Activated CD4-positive, alpha-beta T cell treated with anti-CD3 and anti-CD28 coated beads for 36 hours (primary cell): ENCODE measurements around the gene PTPRH. TPM values are rescaled to one million over a fixed set of nuclear protein-coding genes. Genes with fewer than 3 reads are reported as not detected.
"Not testable (repeated sequence)": the region's sequence is repeated elsewhere in the genome, so short reads cannot be mapped to it uniquely, and the experiment has no call there.

Source experiments
- ATAC-seq: fragments of 200-7000 bp; cut with Tn5 transposase; one replicate; pipeline ENCODE4 v1.10.0; 2021; ENCODE audit warnings: mild to moderate bottlenecking, moderate library complexity
- CTCF ChIA-PET: fragments of 350-600 bp; sonication (Branson Sonifier 250); formaldehyde crosslinking; loops from one replicate; lab custom pipeline; 2021; ENCODE audit warnings: antibody characterized with exemption; lab: Charles Lee
- POLR2A ChIA-PET: fragments of 350-600 bp; sonication (Branson Sonifier 250); formaldehyde crosslinking; loops from one replicate; lab custom pipeline; 2021; ENCODE audit warnings: antibody characterized with exemption, inconsistent platforms; lab: Charles Lee
- DNase-seq: peaks from one replicate; pipeline ENCODE4 v3.0.0-alpha.2; 2020
- H3K27ac Mint-ChIP-seq: one replicate; pipeline ENCODE4 v1.8.0; 2021; ENCODE audit warnings: mixed read lengths
- H3K27me3 Mint-ChIP-seq: one replicate; pipeline ENCODE4 v1.8.0; 2021; ENCODE audit warnings: mixed read lengths
- H3K36me3 Mint-ChIP-seq: one replicate; pipeline ENCODE4 v1.8.0; 2021; ENCODE audit warnings: low read depth, mixed read lengths
- H3K4me1 Mint-ChIP-seq: one replicate; pipeline ENCODE4 v1.8.0; 2021; ENCODE audit warnings: mixed read lengths
- H3K4me3 Mint-ChIP-seq: one replicate; pipeline ENCODE4 v1.8.0; 2021; ENCODE audit warnings: mild to moderate bottlenecking, moderate library complexity, mixed read lengths
- H3K9me3 Mint-ChIP-seq: one replicate; pipeline ENCODE4 v1.8.0; 2021; ENCODE audit warnings: low read depth, mixed read lengths
- intact Hi-C, 2 experiments: fragments of 100-400 bp; cut with DNase I in 1 of 2; cut with micrococcal nuclease in 1 of 2; formaldehyde crosslinking; loops; one replicate each; pipeline versions ENCODE4 v1.14.2 to v1.15.1; 2022 to 2024; cut with DNase I, micrococcal nuclease
- total RNA-seq, 2 experiments: library from RNA; stranded (reverse); gene quantifications; one replicate each; pipeline ENCODE4 v1.2.3, GENCODE V29; 2021

Gene PTPRH
- total RNA-seq, 2 experiments from 2014 or later = not detected

GRCh38 chr19:55230329-55230728 lies 21.0 kb upstream of the PTPRH start:
- CTCF ChIA-PET = no interaction called here
- POLR2A ChIA-PET = interaction anchor here (0.7 kb wide), 1 partner anchor 25 kb away, joined by 3 read pairs; no protein-coding TSS in a partner anchor
- Mint-ChIP-seq H3K9me3 (no peaks in the 10 kb centered on the region), H3K27ac (no peak overlapping the region), H3K4me1 (no peaks in the 10 kb centered on the region), H3K27me3 (no peaks in the 10 kb centered on the region), H3K4me3 (no peak overlapping the region), H3K36me3 (peaks cover 49% of the 10 kb centered on the region)
- DNase-seq = no peak
- intact Hi-C loops = no loop called here
- no peak for ATAC-seq

DNA sequence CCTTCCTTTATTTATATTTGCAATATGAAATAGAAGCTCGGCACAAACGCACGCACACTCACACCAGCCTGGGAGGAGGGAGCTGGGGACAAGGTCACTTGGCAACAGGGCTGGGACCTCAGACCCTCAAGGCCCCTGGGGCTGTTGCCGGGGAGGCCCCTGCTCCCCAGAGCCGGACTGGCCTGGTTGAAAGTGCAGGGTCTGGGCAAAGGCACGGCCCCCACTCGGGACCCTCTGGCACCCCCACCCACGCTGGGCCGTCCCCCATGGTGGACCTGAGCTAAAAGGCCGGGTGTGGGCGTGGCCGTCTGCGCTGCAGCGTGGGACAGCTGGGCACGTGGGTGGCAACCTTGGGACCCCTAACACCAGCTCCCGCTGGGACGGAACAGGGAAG lies 20.5 kb upstream of the PTPRH start:
- POLR2A ChIA-PET = interaction anchor here (0.7 kb wide), 1 partner anchor 25 kb away, joined by 3 read pairs; no protein-coding TSS in a partner anchor
- Mint-ChIP-seq H3K36me3 (peaks cover 44% of the 10 kb centered on the region), H3K4me3 (no peak overlapping the region), H3K27me3 (no peaks in the 10 kb centered on the region), H3K27ac (no peak overlapping the region), H3K4me1 (no peaks in the 10 kb centered on the region), H3K9me3 (no peaks in the 10 kb centered on the region)
- CTCF ChIA-PET = no interaction called here
- intact Hi-C loops = no loop called here
- ATAC-seq = no peak
- DNase-seq = no peak

DNA sequence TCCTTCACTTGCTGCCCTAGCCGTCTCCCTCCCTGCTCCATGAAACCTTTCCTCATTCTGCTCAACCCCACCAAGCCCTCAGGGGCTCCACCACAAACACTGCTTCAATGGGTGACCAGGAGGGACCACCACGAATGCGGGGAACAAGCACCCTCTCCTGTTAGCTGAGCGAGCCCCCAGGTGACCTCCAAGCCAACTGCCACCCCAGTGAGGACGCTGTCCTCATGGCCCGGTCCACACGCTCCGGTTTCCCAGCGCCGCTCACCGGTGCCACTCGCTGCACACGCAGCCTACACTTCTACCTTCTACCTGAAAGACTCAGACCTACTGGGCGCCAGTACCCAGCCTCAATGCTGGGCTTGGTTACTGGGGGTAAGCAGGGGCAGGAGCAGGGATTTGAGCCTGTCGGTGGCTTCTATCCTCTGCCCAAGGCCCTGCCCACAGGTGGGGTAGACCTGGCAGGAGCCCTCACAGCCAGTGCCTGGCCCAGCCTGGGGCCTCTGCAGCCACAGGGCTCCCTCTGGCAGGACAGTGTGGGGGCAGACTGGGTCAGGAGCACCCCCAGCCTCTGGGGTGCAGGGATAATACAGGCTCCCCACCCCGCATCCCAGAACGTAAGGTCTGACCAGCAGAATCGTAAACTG lies 20.0 kb upstream of the PTPRH start:
- H3K4me1 Mint-ChIP-seq = no peaks in the 10 kb centered on the region
- DNase-seq = no peak
- ATAC-seq = no peak
- H3K4me3 Mint-ChIP-seq = no peak overlapping the region
- no peak overlapping the region for H3K27ac Mint-ChIP-seq
- POLR2A ChIA-PET = interaction anchor here (0.7 kb wide), 1 partner anchor 26 kb away, joined by 3 read pairs; no protein-coding TSS in a partner anchor
- H3K36me3 Mint-ChIP-seq = peaks cover 41% of the 10 kb centered on the region
- intact Hi-C loops = no loop called here
- no peaks in the 10 kb centered on the region for H3K27me3 Mint-ChIP-seq
- CTCF ChIA-PET = interaction anchor here (0.5 kb wide), 1 partner anchor 15 kb away, joined by 3 read pairs; no protein-coding TSS in a partner anchor
- H3K9me3 Mint-ChIP-seq = no peaks in the 10 kb centered on the region

DNA sequence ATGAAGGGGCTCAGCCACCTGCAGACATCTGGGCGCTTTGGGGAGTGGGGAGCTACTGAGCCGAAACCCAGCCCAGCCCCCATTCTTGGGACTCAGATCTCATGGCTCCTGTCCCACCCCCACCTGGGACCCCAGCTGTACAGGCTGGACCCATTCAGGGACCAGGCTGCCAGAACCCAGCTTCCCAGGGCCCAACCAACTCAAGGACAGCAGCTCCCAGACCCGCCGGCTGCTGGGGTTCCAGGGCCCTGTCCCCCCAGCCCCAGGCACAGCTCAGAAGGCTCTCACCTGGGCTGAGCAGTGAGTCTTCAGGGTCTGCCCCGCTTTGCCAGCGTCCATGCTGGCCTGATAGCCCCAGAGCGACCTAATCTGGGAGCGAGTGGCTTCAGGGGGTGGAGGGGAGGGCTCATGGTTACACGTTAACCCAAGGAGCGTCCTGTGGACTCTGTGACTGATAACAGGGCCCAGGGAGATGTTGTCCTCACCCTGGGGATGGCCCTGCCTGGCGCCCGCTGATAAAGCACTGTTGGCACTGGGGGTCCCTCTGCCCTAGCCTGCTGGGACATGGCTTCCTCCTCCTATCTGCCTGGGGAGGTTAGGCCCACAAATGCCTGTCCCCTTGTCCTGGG lies 19.2 kb upstream of the PTPRH start, which contains the start of gene TMEM86B:
Gene TMEM86B, minus strand, starts transcription at position 361 of the 629 bp plus-strand sequence. Its CDS starts 22 bp downstream, at position 339.
- H3K4me1 Mint-ChIP-seq = no peaks in the 10 kb centered on the region
- H3K9me3 Mint-ChIP-seq = no peaks in the 10 kb centered on the region
- CTCF ChIA-PET = interaction anchor here (0.5 kb wide), 1 partner anchor 14 kb away, joined by 3 read pairs; no protein-coding TSS in a partner anchor
- DNase-seq (no peak), ATAC-seq (no peak)
- no peak within 1 kb of the TSS for H3K27ac Mint-ChIP-seq
- H3K27me3 Mint-ChIP-seq = no peaks in the 10 kb centered on the region
- intact Hi-C loops = no loop called here
- POLR2A ChIA-PET = no interaction called here
- H3K4me3 Mint-ChIP-seq = no peak within 1 kb of the TSS
- H3K36me3 Mint-ChIP-seq = peaks cover 39% of the 10 kb centered on the region

DNA sequence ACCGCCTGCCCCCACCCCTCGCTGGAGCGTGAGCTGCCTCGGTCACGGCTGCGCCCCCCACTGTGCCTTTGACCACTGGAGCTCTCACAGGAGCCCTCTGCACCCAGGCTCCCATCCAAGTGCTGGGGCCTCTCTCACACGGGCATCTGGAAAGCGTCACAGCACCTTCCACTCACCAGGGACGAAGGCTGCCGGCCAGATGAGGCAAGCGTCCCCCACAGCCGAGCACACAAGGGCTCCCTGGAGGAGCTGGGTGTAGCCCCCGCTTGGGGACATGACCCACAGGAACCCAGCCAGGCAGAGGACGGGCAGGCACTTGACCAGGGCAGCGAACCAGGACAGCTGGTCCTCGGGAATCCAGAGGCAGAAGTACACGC lies 18.7 kb upstream of the PTPRH start:
- peaks cover 35% of the 10 kb centered on the region for H3K36me3 Mint-ChIP-seq

GRCh38 chr19:55227241-55228014 lies 18.1 kb upstream of the PTPRH start:
- ChIA-PET POLR2A (no interaction called here), CTCF (no interaction called here)
- intact Hi-C loops = no loop called here
- Mint-ChIP-seq H3K36me3 (peaks cover 33% of the 10 kb centered on the region), H3K27ac (no peak overlapping the region), H3K27me3 (no peaks in the 10 kb centered on the region), H3K4me3 (no peak overlapping the region), H3K9me3 (no peaks in the 10 kb centered on the region), H3K4me1 (no peaks in the 10 kb centered on the region)
- no peak for ATAC-seq
- DNase-seq = no peak

More for the DNA sequence above, 18.7 kb upstream of the PTPRH start:
- ATAC-seq (no peak), DNase-seq (no peak)
- no peaks in the 10 kb centered on the region for H3K27me3 Mint-ChIP-seq
- no peaks in the 10 kb centered on the region for H3K4me1 Mint-ChIP-seq
- intact Hi-C loops = no loop called here
- ChIA-PET CTCF (no interaction called here), POLR2A (no interaction called here)
- no peaks in the 10 kb centered on the region for H3K9me3 Mint-ChIP-seq
- H3K27ac Mint-ChIP-seq = no peak overlapping the region
- no peak overlapping the region for H3K4me3 Mint-ChIP-seq

DNA sequence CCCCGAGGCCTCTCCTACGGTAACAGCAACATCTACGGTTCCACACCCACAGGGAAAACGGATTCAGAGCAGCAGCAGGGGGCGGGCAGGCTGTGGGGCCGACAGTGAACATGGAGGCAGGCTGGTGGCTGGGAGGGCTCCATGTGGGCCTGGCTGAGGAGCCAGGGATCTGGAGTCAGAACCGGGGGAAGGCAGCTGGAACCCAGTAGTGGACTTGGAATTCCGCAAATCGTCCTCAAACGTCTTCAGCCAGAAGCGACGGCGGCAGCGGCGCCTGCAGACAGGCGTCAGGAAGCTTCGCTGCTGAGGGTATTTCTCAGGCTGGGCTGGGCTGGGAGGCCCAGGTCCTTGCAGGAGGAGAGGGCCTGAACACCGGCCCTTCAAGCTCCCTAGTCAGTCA lies 17.5 kb upstream of the PTPRH start:
- no peak overlapping the region for H3K27ac Mint-ChIP-seq
- POLR2A ChIA-PET = no interaction called here
- H3K4me3 Mint-ChIP-seq = no peak overlapping the region

DNA sequence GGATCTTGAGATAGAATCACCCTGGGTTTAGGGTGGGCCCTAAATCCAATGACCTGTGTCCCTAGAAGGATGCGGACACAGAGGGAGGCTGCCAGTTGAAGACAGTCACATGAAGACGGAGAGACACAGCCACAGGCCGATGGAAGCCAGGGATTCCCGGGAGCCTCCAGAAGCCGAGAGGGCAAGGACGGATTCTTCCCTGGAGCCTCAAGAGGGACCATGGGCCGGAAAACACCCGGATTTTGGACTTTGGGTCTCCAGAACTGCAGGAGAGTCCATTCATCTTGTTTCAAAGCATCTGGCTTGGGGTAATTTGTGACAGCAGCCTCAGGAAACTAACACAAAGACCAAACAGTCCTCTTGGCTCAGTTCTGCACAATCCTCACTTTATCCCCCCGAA lies 17.0 kb upstream of the PTPRH start:
- Mint-ChIP-seq H3K27me3 (no peaks in the 10 kb centered on the region), H3K9me3 (no peaks in the 10 kb centered on the region), H3K36me3 (peaks cover 31% of the 10 kb centered on the region), H3K4me3 (no peak overlapping the region), H3K4me1 (no peaks in the 10 kb centered on the region), H3K27ac (no peak overlapping the region)
- CTCF ChIA-PET = no interaction called here
- POLR2A ChIA-PET = no interaction called here
- DNase-seq = no peak
- no peak for ATAC-seq
- intact Hi-C loops = no loop called here

More for the DNA sequence above, 17.5 kb upstream of the PTPRH start:
- Mint-ChIP-seq H3K4me1 (no peaks in the 10 kb centered on the region), H3K27me3 (no peaks in the 10 kb centered on the region), H3K36me3 (peaks cover 28% of the 10 kb centered on the region), H3K9me3 (no peaks in the 10 kb centered on the region)
- intact Hi-C loops = no loop called here
- ATAC-seq (no peak), DNase-seq (no peak)
- CTCF ChIA-PET = no interaction called here

- Mint-ChIP-seq H3K27me3 (no peaks in the 10 kb centered on the region), H3K4me3 (no peak overlapping the region), H3K4me1 (no peaks in the 10 kb centered on the region), H3K9me3 (peaks cover 2% of the 10 kb centered on the region), H3K36me3 (peaks cover 35% of the 10 kb centered on the region), H3K27ac (no peak overlapping the region)
- ChIA-PET CTCF (no interaction called here), POLR2A (no interaction called here)
- no peak for ATAC-seq
- no peak for DNase-seq
- intact Hi-C loops = no loop called here
Observed at GRCh38 chr19:55225415-55225958, 16.2 kb upstream of the PTPRH start.

GRCh38 chr19:55224679-55225414 lies 15.5 kb upstream of the PTPRH start:
- CTCF ChIA-PET, H3K27ac Mint-ChIP-seq, POLR2A ChIA-PET, intact Hi-C loops, ATAC-seq, H3K9me3 Mint-ChIP-seq, H3K27me3 Mint-ChIP-seq, DNase-seq, H3K4me3 Mint-ChIP-seq, H3K4me1 Mint-ChIP-seq: not testable (repeated sequence)
- peaks cover 32% of the 10 kb centered on the region for H3K36me3 Mint-ChIP-seq
